IMR-90 (cell line): Measurements from ENCODE around the gene TRIM46. TPM values are rescaled to one million over a fixed set of nuclear protein-coding genes. Genes with fewer than 3 reads are reported as not detected.

Experiments used
- ATAC-seq: fragments of 200-7000 bp; cut with Tn5 transposase; 2 replicates; pipeline ENCODE4 v1.9.1; 2020; ENCODE audit warnings: low read depth, mild to moderate bottlenecking, moderate library complexity
- BruUV-seq: library from RNA; stranded (reverse); fragments of 400-500 nt; replicated peaks from 2 replicates; lab custom pipeline; 2021; lab: Mats Ljungman, UMichigan
- CTCF ChIA-PET: fragments of 300-600 bp; formaldehyde crosslinking; extraction: SDS; loops from one replicate; lab custom pipeline; 2021; ENCODE audit warnings: antibody characterized with exemption; lab: Yijun Ruan, JAX
- POLR2A ChIA-PET: fragments of 300-600 bp; sonication (Branson Sonifier 250); formaldehyde crosslinking; loops from one replicate; lab custom pipeline; 2022; ENCODE audit warnings: antibody characterized with exemption; ENCODE audit not compliant: unreplicated experiment; lab: Charles Lee
- DNase-seq: peaks from one replicate; pipeline ENCODE4 v3.0.0; 2013
- H2AFZ ChIP-seq: replicated peaks from 2 replicates; pipeline ENCODE3; 2013; ENCODE audit warnings: low read length, mild to moderate bottlenecking; ENCODE audit not compliant: poor library complexity
- H2AK5ac ChIP-seq: 2 replicates; pipeline ENCODE4 v1.6.1; 2013; ENCODE audit warnings: low read depth, low read length, inconsistent platforms
- H2AK9ac ChIP-seq: replicated peaks from 2 replicates; pipeline ENCODE3; 2013; ENCODE audit warnings: mild to moderate bottlenecking, low read depth, low read length, moderate library complexity; ENCODE audit not compliant: poor library complexity
- H2BK120ac ChIP-seq: 2 replicates; pipeline ENCODE4 v1.6.1; 2013; ENCODE audit warnings: low read depth, low read length, inconsistent platforms
- H2BK15ac ChIP-seq: 3 replicates; pipeline ENCODE4 v1.6.1; 2013; ENCODE audit warnings: low read depth, low read length, inconsistent platforms
- H2BK20ac ChIP-seq: 2 replicates; pipeline ENCODE4 v1.6.1; 2013; ENCODE audit warnings: low read depth, mild to moderate bottlenecking, inconsistent platforms, low read length, moderate library complexity
- H2BK5ac ChIP-seq: 2 replicates; pipeline ENCODE4 v1.6.1; 2013; ENCODE audit warnings: mild to moderate bottlenecking, low read depth, low read length, inconsistent platforms; ENCODE audit not compliant: poor library complexity, severe bottlenecking
- H3K14ac ChIP-seq: replicated peaks from 2 replicates; pipeline ENCODE4 v1.6.1; 2013; ENCODE audit warnings: low read depth, low read length, inconsistent platforms
- H3K18ac ChIP-seq: 2 replicates; pipeline ENCODE4 v1.6.1; 2013; ENCODE audit warnings: low read depth, low read length, control low read depth
- H3K23ac ChIP-seq: 2 replicates; pipeline ENCODE4 v1.6.1; 2013; ENCODE audit warnings: low read depth, low read length, inconsistent platforms
- H3K27ac ChIP-seq: 2 replicates; pipeline ENCODE4 v1.5.1; 2013; ENCODE audit warnings: mild to moderate bottlenecking, control low read depth, low read length; ENCODE audit not compliant: insufficient read depth
- H3K27me3 ChIP-seq: 2 replicates; pipeline ENCODE4 v1.6.1; 2013; ENCODE audit warnings: low read length; ENCODE audit not compliant: control insufficient read depth, insufficient read depth
- H3K36me3 ChIP-seq: 2 replicates; pipeline ENCODE4 v1.6.1; 2013; ENCODE audit warnings: low read length, mixed read lengths; ENCODE audit not compliant: control insufficient read depth, insufficient read depth
- H3K4ac ChIP-seq: 2 replicates; pipeline ENCODE4 v1.6.1; 2013; ENCODE audit warnings: low read depth, low read length, inconsistent platforms
- H3K4me1 ChIP-seq: 2 replicates; pipeline ENCODE4 v1.6.1; 2013; ENCODE audit warnings: low read length, mixed read lengths; ENCODE audit not compliant: control insufficient read depth, insufficient read depth
- H3K4me2 ChIP-seq: 2 replicates; pipeline ENCODE4 v1.6.1; 2013; ENCODE audit warnings: low read depth, mild to moderate bottlenecking, control low read depth, low read length, moderate library complexity
- H3K4me3 ChIP-seq: 2 replicates; pipeline ENCODE4 v1.5.1; 2013; ENCODE audit warnings: low read depth, mild to moderate bottlenecking, control low read depth, low read length, moderate library complexity; ENCODE audit not compliant: insufficient read depth
- H3K56ac ChIP-seq: 2 replicates; pipeline ENCODE4 v1.6.1; 2013; ENCODE audit warnings: low read length, inconsistent platforms; ENCODE audit not compliant: insufficient read depth; ENCODE audit errors: extremely low read depth
- H3K79me1 ChIP-seq, 2 experiments: 2 replicates each; pipeline ENCODE4 v1.6.1; 2013; ENCODE audit warnings: low read length in 2 of 2, inconsistent platforms in 1 of 2, low read depth in 1 of 2
- H3K9ac ChIP-seq: 2 replicates; pipeline ENCODE4 v1.6.1; 2013; ENCODE audit warnings: low read depth, low read length, control low read depth
- H3K9me1 ChIP-seq: 2 replicates; pipeline ENCODE4 v1.6.1; 2013; ENCODE audit warnings: low read length, inconsistent platforms; ENCODE audit not compliant: insufficient read depth
- H3K9me3 ChIP-seq: 2 replicates; pipeline ENCODE4 v1.6.1; 2013; ENCODE audit warnings: low read length; ENCODE audit not compliant: control insufficient read depth, insufficient read depth
- H4K20me1 ChIP-seq: 2 replicates; pipeline ENCODE4 v1.6.1; 2013; ENCODE audit warnings: low read length, inconsistent platforms; ENCODE audit not compliant: insufficient read depth
- H4K5ac ChIP-seq: 2 replicates; pipeline ENCODE4 v1.6.1; 2013; ENCODE audit warnings: mild to moderate bottlenecking, low read depth, low read length, control low read depth
- H4K8ac ChIP-seq, 2 experiments: 2 replicates each; pipeline ENCODE4 v1.6.1; 2013; ENCODE audit warnings: low read depth in 2 of 2, low read length in 2 of 2, control low read depth in 1 of 2, inconsistent platforms in 1 of 2
- H4K91ac ChIP-seq: 2 replicates; pipeline ENCODE4 v1.6.1; 2013; ENCODE audit warnings: low read depth, low read length, inconsistent platforms; ENCODE audit not compliant: insufficient read depth
- BHLHE40 ChIP-seq: fragments of 150-350 bp; IDR thresholded peaks from 2 replicates; pipeline ENCODE4 v1.6.1; 2016; ENCODE audit warnings: mild to moderate bottlenecking, low read depth, low read length
- CEBPB ChIP-seq: IDR thresholded peaks from 2 replicates; pipeline ENCODE4 v1.6.1; 2012; ENCODE audit warnings: low read depth, low read length, improper control_type of control experiment
- CHD1 ChIP-seq: IDR thresholded peaks from 2 replicates; pipeline ENCODE4 v1.6.1; 2012; ENCODE audit warnings: low read depth, low read length, improper control_type of control experiment
- FOS ChIP-seq: fragments of 150-350 bp; IDR thresholded peaks from 2 replicates; pipeline ENCODE4 v1.6.1; 2016; ENCODE audit warnings: low read depth, low read length
- MAFK ChIP-seq: IDR thresholded peaks from 2 replicates; pipeline ENCODE4 v1.6.1; 2012; ENCODE audit warnings: low read depth, low read length, improper control_type of control experiment
- MXI1 ChIP-seq: IDR thresholded peaks from 2 replicates; pipeline ENCODE4 v1.6.1; 2012; ENCODE audit warnings: low read depth, mild to moderate bottlenecking, low read length, moderate library complexity, borderline replicate concordance
- NFE2L2 ChIP-seq: fragments of 150-350 bp; IDR thresholded peaks from 2 replicates; pipeline ENCODE4 v1.6.1; 2016; ENCODE audit warnings: low read depth, mild to moderate bottlenecking, low read length
- POLR2A ChIP-seq: IDR thresholded peaks from 2 replicates; pipeline ENCODE4 v1.6.1; 2012; ENCODE audit warnings: mild to moderate bottlenecking, low read depth, low read length
- RAD21 ChIP-seq: IDR thresholded peaks from 2 replicates; pipeline ENCODE4 v1.6.1; 2012; ENCODE audit warnings: low read length, improper control_type of control experiment
- RCOR1 ChIP-seq: IDR thresholded peaks from 2 replicates; pipeline ENCODE4 v1.6.1; 2012; ENCODE audit warnings: mild to moderate bottlenecking, low read length, improper control_type of control experiment; ENCODE audit not compliant: insufficient replicate concordance
- RFX5 ChIP-seq: IDR thresholded peaks from 2 replicates; pipeline ENCODE4 v1.8.0; 2012; ENCODE audit warnings: low read depth, mild to moderate bottlenecking, low read length, moderate library complexity
- SMC3 ChIP-seq: fragments of 150-350 bp; IDR thresholded peaks from 2 replicates; pipeline ENCODE4 v1.6.1; 2016; ENCODE audit warnings: low read depth, mild to moderate bottlenecking, antibody characterized with exemption, low read length, moderate library complexity
- USF2 ChIP-seq: fragments of 150-350 bp; IDR thresholded peaks from 2 replicates; pipeline ENCODE4 v1.6.1; 2017; ENCODE audit warnings: mild to moderate bottlenecking, antibody characterized with exemption, low read length, low read depth
- WGBS, 2 experiments: methylation state at CpG; one replicate each; pipeline versions ENCODE4 v1.1.5 to v1.1.7; 2013; ENCODE audit warnings: missing lambda C conversion rate in 2 of 2; ENCODE audit not compliant: insufficient read length in 1 of 2; ENCODE audit errors: extremely low coverage in 2 of 2; 5-methylcytosine and 5-hydroxymethylcytosine counted together
- dilution Hi-C: fragments of 300-500 bp; cut with HindIII; formaldehyde crosslinking; loops from one replicate; pipeline ENCODE4 v1.14.3; 2018; ENCODE audit warnings: low sequenced_read_pairs; ENCODE audit not compliant: unreplicated experiment
- in situ Hi-C: fragments of 300-500 bp; cut with MboI; formaldehyde crosslinking; loops from 3 replicates; pipeline ENCODE4 v1.14.3; 2019; ENCODE audit warnings: low sequenced_read_pairs, inconsistent platforms, mixed read lengths
- intact Hi-C: fragments of 100-400 bp; cut with micrococcal nuclease; formaldehyde crosslinking; loops from 2 replicates; pipeline ENCODE4 v1.10.0; 2022
- polyA plus RNA-seq, 3 experiments: library from polyadenylated mRNA; depleted of rRNA; stranded (reverse); fragments of >200 nt; gene quantifications; 2 replicates each; pipeline ENCODE4 v1.2.3, GENCODE V29; 2012; ENCODE audit warnings: low replicate concordance in 1 of 3
- total RNA-seq: library from RNA; depleted of rRNA; stranded (reverse); fragments of >200 nt; gene quantifications from 2 replicates; pipeline ENCODE4 v1.2.3, GENCODE V29; 2012
- TF ChIP-seq, protein P1 (sequence below): conservative IDR thresholded peaks from 2 replicates; pipeline ENCODE4 v1.5.1; 2012; ENCODE audit warnings: mild to moderate bottlenecking, low read depth, low read length, improper control_type of control experiment

Gene TRIM46
- total and polyA plus RNA-seq, 2 of the 4 experiments (the other 2 are of a cell fraction) = 2.3 to 6.2 TPM

DNA sequence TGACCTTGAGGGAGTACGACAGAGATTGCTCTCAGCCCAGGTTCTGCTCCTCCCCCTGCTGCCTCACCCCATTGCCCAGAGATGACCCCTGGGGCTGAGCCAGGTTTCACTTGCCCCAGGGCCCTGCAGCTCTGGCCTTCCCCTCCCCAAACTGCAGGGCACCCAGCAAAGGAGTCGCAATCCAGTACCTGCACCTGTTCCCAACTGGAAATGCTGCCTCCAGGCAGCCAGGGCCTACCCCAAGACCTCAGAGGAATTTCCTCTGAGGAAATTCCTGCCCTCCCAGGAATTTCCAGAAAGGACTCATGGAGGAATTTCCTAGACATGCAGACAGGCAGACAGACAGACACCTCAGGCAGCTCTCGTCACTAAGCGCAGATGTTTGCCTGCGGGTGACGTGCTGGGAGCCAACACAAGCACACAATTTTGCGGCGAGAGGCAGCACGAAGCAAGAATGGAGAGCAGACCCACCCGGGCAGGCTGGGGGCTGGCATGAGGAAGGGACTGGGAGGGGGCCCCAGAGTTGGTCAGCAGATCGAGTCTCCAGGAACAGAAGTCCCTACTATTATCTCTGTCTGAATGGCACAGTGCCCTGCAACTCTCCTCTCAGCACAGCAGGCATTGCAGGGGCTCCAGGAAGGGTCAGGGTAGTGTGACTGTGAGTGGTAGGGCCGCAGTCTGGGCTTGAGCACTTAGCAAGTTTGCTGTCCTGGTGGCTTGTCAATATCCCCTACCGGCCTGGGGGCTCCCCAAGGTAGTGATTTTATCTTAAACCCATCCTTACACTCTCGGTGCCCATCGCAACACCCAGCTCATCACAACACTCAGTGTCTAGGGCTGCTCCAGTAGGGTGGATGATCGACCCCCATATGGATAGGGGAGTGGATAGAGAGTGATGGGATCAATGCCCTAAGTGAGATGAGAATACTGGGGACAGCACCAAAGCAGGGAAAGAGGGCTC lies 48.9 kb upstream of the TRIM46 start:
- peak overlapping the region; percentile 57; the same call in 1 of the 2 replicates for H2AK5ac ChIP-seq
- H3K4ac ChIP-seq = no peak overlapping the region
- no peak overlapping the region for H4K91ac ChIP-seq
- H3K79me1 ChIP-seq = no peaks in the 10 kb centered on the region
- H4K5ac ChIP-seq = no peak overlapping the region
- ChIA-PET CTCF (no interaction called here), POLR2A (interaction anchor here (0.6 kb wide), 1 partner anchor 14 kb away, joined by 11 read pairs; no protein-coding TSS in a partner anchor)
- no peak overlapping the region for H4K8ac ChIP-seq
- peak overlapping the region; percentile 29 for H2AFZ ChIP-seq
- no peak overlapping the region for H3K14ac ChIP-seq
- no peaks in the 10 kb centered on the region for H3K36me3 ChIP-seq
- no peaks in the 10 kb centered on the region for H3K9me3 ChIP-seq
- no TSS peak for BruUV-seq
- no peak overlapping the region for H3K56ac ChIP-seq
- no peak overlapping the region for H2BK120ac ChIP-seq
- H3K9me1 ChIP-seq = peaks cover 8% of the 10 kb centered on the region; the same call in 1 of the 2 replicates
- peaks cover 59% of the 10 kb centered on the region for H3K27me3 ChIP-seq
- no peak overlapping the region for H3K18ac ChIP-seq
- H2AK9ac ChIP-seq = no peak overlapping the region
- no peak overlapping the region for H3K4me2 ChIP-seq
- WGBS, 2 experiments = 77% methylated on average over 5 of the region's 16 CpGs; no CpG with 5 or more reads in 1 of the 2 experiments
- peak; percentile 38 for DNase-seq
- no peak overlapping the region for H3K4me3 ChIP-seq
- no peak overlapping the region for H2BK15ac ChIP-seq
- no peak overlapping the region for H3K9ac ChIP-seq
- peaks cover 19% of the 10 kb centered on the region for H3K4me1 ChIP-seq
- no peak overlapping the region for H2BK5ac ChIP-seq
- no peak overlapping the region for H2BK20ac ChIP-seq
- in situ Hi-C loops = no loop called here
- intact Hi-C loops = loop anchor here (5.0 kb wide), 1 partner anchor 32 kb away; no protein-coding TSS in a partner anchor
- H3K23ac ChIP-seq = no peak overlapping the region
- dilution Hi-C loops = no loop called here
- H4K20me1 ChIP-seq = peaks cover 2% of the 10 kb centered on the region
- no peak for ATAC-seq
- H3K27ac ChIP-seq = no peak overlapping the region
- TF ChIP-seq CHD1 (no peak), NFE2L2 (no peak), MXI1 (no peak), FOS (no peak), USF2 (no peak), CEBPB (no peak), MAFK (no peak), SMC3 (no peak), POLR2A (no peak), BHLHE40 (no peak), RFX5 (no peak), RCOR1 (no peak), RAD21 (no peak)
- TF ChIP-seq, protein P1, sequence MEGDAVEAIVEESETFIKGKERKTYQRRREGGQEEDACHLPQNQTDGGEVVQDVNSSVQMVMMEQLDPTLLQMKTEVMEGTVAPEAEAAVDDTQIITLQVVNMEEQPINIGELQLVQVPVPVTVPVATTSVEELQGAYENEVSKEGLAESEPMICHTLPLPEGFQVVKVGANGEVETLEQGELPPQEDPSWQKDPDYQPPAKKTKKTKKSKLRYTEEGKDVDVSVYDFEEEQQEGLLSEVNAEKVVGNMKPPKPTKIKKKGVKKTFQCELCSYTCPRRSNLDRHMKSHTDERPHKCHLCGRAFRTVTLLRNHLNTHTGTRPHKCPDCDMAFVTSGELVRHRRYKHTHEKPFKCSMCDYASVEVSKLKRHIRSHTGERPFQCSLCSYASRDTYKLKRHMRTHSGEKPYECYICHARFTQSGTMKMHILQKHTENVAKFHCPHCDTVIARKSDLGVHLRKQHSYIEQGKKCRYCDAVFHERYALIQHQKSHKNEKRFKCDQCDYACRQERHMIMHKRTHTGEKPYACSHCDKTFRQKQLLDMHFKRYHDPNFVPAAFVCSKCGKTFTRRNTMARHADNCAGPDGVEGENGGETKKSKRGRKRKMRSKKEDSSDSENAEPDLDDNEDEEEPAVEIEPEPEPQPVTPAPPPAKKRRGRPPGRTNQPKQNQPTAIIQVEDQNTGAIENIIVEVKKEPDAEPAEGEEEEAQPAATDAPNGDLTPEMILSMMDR = no peak
